ENCODE data around the gene AKAP17A. TPM values are rescaled to one million over a fixed set of nuclear protein-coding genes. Genes with fewer than 3 reads are reported as not detected.

Gene AKAP17A
- total RNA-seq, 1 donor from 2014 or later: 16.5 TPM

DNA sequence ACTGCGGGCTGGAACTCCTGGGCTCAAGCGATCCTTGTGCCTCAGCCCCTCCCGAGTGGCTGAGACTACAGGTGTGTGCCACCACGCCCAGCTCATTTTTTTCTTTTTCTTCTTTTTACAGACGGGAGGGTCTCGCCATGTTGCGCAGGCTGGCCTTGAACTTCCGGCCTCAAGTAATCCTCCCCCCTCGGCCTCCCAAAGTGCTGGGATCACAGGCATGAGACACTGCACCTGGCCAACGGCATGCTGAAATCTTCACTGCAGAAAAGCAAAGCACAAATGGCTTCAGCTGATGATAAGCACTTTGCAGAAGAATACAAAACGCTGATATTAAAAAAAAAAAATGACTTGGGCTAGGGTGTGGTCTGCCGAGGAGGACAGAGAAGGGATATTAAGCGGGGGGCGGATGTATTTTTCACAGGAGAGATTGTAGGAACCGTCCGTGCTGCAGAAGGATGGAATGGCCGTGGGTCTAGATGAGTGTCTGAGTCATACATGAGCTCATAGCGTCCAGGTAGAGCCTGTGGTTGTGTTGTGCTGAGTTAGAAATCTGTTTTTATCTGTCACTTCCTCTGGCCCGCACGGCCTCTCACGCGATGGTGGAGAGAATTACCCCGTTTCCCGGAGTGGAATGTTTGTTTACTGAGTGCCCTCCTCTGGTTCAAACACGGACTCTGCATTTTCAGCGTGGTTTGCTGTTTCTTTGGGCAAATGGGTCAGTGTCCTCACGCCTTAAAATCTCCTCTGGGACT is 8.5 kb upstream of the AKAP17A start:
- no peak for DNase-seq (ENCODE audit: low read depth, low spot score)

DNA sequence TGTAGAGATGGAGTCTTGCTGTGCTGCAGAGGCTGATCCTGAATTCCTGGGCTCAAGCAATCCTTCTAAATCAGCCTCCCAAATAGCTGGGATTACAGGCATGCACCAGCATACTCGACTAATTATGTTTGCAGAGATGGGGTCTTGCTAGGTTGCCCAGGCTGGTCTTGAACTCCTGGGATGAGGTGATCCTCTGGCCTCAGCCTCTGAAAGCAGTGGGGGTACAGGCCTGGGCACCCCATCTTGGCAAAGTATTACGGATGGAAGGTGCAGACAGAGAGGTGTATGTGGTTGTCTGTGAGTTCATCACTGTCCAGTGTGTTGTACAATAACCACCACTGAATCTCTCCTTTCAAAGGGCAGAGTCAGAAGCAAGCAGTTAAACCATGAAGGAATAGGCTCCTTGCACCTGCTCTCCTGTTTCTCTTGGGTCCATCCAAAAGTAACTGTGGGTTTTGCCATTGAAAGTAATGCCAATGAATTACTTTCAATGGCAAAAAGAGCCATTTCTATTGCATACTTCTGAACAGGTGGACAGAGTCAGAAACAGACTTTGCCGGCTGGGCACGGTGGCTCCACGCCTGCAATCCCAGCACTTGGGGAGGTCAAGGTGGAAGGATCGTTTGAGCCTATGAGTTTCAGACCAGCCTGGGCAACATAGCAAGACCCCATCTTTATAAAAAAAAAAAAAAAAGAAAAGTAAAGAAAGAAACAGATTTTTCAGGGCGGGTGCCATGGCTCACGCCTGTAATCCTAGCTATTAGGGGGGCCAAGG is 7.0 kb upstream of the AKAP17A start:
- DNase-seq (ENCODE audit: low read depth, low spot score): no peak

DNA sequence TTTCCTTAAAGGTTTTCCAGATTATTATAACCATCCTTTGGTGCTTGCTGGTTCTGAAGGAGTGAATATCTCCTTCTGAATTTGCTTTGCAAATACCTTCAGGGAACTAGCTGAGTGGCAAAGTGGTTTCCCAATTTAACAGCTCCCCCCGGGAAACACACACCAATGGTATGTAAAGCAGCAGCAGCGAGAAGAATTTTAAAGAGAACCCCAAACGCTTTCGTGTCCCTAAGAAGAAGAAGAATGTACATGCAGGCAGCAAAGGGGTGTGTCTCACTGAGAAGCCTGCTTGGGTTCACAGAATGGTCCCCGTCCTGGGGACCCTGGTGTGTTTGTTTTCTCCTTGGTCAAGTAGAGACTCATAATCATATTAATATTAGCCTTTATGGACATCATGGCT is 4.2 kb upstream of the AKAP17A start:
- DNase-seq (ENCODE audit: low read depth, low spot score): no peak

DNA sequence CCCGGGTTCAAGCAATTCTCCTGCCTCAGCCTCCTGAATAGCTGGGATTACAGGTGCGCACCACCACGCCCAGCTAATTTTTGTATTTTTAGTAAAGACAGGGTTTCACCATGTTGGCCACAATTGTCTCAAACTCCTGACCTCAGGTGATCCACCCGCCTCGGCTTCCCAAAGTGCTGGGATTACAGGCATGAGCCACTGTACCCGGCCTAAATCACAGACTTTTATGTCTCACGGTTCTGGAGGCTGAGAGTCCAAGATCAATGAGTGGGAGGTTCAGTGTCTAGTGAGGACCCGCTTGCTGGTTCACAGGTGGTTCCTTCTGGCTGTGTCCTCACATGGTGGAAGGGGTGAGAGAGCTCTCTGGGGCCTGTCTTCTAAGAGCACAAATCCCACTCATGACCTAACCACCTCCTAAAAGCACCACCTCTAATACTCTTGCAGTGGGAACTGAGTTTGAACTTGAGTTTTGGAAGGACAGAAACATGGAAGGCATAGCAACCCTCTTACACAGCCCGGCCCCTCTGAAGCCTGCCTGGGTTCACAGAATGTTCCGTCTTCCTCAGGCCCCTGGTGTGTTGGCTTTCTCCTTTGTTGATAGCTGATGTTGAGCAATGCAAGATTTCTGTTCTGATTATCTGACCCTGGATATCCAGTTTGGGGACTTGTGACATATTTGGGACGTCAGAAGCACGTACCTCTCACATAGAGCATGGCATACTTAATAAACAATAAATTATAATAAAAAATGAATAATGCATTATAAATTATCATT is 1.9 kb upstream of the AKAP17A start:
- no peak for DNase-seq (ENCODE audit: low read depth, low spot score)

DNA sequence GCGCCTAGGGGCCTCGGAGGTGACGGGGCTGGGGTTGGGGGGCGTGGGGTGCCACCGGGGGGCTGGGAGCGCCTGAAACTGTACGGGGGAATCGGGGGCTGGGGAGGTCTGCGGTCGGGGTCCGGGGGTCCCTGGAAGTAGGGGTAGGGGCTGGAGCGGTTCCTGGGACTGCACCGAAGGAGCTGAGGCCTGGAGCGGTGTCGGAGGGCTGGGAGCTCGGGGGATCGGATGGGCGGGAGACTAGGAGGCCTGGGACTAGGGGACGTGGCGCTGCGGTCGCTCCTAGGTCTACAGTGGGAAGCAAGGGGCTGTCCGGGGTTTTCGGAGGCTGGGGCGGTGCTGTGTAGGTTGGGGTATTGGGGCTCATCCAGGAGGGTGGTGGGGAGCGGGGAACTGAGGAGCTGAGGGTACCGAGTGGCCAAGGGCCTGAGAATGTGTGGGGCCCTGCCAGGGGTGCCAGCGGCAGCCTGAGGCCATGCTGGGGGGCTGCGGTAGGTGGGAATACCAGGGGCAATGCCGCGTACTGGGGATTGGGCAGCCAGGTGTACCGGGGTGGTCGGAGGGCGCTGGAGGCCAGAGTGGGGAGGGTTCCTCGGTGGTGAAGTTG is 562 bp downstream of the AKAP17A start:
- DNase-seq (ENCODE audit: low read depth, low spot score): no peak

DNA sequence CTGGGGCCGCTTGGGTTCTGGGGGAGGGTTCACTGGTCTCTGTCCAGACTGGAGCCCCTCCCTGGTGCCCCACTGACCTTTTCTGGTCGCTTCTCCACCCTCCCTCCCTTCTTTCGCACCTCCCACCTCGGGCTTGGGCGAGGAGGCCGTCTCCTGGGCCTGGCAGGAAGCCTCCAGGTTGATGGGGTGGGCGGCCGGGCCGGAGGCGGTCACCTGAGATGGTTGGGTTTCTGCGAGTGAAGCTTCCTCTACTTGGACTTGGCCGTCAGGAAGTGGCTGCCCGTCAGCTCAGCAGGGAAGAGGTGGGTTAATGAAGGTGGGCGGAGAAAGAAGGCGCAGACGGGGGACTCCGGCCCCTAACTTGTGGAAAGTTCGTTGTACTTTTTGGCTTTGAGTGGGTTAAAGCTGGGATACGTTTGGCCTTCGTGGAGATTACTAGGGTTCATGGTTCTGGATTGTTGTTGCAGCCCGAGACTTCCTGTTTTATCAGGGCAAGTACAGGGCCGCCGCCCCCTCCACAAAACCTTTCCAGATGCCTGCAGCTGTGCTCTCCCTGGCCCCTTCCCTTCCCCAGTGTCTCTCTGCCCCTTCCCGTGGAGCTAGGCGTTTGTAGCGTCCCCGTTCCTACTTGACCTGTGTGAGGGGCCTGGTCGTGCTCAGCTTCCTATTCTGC is 1.2 kb downstream of the AKAP17A start:
- DNase-seq (ENCODE audit: low read depth, low spot score): no peak

DNA sequence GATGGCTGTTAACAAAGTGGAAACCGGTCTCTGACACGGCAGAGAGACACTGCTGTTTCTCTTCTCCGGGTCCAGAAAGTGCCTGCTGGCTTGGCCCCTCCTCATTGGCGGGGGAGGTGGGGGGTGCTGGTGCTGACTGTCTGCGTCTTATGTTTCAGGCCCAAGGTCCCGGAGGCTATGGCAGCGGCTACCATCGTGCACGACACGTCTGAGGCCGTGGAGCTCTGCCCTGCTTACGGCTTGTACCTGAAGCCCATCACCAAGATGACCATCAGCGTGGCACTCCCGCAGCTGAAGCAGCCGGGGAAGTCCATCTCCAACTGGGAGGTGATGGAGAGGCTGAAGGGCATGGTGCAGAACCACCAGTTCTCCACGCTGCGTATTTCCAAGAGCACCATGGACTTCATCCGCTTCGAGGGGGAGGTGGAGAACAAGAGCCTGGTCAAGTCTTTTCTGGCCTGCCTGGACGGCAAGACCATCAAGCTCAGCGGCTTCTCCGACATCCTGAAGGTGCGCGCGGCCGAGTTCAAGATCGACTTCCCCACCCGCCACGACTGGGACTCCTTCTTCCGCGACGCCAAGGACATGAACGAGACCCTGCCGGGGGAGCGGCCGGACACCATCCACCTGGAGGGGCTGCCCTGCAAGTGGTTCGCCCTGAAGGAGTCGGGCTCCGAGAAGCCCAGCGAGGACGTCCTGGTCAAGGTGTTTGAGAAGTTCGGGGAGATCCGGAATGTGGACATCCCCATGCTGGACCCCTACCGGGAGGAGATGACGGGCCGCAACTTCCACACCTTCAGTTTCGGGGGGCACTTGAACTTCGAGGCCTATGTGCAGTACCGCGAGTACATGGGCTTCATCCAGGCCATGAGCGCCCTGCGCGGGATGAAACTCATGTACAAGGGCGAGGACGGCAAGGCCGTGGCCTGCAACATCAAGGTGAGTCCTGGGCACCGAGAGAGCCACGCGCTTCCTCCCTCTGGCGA is 2.2 kb downstream of the AKAP17A start:
- DNase-seq (ENCODE audit: low read depth, low spot score): no peak

DNA sequence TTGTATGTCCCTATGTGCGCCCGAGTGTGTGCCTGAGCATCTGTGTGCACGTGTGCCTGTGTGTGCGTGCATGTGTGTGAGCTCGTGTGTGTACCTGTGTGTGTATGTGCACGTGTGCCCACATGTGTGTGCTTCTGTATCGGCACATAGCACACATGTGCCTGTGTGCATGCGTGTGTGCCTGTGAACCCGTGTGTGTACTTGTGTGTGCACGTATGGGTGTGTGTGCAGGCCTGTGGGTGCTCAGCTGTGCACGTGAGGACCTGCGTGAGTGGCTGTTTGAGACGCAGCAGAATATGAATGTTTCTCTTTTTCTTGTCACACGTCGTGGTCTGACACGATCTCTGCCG is 4.3 kb downstream of the AKAP17A start:
- no peak for DNase-seq (ENCODE audit: low read depth, low spot score)

DNA sequence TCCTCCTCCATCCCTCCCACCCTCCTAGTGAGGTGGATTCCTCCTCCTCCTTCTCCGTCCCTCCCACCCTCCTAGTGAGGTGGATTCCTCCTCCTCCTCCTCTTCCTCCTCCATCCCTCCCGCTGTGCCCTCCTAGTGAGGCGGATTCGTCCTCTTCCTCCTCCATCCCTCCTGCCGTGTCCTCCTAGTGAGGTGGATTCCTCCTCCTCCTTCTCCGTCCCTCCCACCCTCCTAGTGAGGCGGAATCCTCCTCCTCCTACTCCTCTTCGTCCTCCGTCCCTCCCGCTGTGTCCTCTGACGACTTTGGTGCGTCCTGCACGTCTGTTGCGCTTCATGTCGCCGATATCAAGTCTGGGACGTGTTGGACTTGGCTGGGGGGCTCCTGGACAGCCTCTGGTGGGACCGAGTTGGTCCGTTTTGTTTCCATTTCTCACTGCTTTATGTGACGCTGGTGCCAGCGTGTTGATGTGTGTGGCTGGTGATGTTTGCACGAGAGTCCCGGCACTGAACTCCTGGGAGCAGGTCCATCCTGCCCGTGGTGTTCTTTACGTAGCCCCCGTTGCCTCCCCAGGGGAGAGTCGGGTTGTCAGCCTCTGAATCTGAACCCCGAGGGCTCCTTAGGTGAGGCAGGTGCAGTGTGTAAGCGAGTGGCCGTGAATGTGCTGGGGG is 5.4 kb downstream of the AKAP17A start:
- DNase-seq (ENCODE audit: low read depth, low spot score): no peak

DNA sequence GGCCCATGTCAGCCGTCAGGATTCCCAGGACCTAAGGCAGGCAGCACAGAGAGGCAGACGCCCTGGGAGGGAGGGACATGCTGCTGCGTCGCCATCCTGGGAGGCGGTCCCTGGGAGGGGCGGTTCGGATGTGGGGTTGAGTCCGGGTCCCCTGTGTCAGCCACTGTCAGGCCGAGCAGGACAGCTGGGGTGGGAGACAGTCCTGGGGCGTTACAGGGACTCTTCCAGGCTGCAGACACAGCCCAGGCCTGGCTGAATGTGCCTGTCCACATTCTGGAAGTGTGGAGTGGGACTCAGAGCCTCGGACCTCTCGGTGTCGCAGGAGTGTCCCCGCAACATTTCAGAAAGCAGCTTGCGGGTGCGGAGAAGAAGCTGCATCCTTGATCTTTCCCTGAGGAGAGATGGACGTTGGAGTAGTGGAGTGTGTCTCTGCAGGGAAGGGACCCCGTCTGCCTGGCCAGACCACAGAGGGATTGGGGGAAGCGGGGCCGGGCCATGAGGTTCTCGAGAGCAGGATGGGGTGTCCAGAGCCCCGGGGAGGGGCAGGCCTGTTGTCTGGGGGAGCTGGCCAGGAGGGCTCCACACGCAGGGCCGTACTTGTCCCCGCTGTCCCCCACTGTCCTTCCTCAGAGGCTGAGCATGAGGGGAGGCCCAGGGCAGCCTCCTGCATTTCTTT is 6.1 kb downstream of the AKAP17A start:
- no peak for DNase-seq (ENCODE audit: low read depth, low spot score)

DNA sequence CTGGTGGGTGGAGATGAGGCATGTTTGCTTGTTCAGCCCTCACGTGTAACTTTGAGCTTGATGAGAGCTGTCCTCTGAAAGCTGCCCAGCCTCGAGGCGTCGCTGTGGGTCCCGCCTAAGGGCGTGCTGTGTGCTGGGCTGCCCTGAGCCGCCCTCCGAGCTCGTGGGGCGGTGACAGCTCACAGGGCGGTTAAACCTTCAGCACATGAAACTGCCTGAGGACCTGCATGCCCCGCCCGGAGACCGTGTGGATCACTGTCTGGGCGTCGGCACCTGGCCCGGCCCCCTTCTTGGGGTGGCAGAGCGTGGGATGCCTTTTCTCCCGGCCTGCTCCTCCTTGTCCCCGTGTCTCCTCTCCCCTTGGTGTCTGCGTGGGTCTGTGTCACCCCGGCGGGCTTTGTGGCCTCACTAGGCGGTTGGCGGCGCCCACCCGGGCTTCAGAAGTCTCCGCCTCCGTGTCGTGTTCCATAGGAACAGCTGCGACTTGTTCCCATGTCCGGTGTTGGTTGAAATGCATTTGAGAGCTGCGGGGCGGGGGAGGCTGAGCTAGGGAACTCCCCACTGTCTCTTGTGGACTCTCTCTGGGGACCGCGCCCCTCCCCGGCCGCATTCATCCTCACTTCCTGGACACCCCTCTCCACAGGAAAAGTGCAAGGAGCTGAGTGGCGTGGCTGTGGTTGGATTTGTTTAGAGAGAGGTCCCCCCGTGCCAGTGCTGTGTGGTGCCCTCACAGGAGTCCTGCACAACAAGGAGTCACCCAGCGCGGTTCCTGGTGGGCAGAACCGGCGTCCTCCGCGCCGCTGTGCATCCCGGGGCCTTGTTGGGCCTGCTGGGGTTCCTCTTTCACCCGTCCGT is 6.8 kb downstream of the AKAP17A start:
- DNase-seq (ENCODE audit: low read depth, low spot score): no peak

DNA sequence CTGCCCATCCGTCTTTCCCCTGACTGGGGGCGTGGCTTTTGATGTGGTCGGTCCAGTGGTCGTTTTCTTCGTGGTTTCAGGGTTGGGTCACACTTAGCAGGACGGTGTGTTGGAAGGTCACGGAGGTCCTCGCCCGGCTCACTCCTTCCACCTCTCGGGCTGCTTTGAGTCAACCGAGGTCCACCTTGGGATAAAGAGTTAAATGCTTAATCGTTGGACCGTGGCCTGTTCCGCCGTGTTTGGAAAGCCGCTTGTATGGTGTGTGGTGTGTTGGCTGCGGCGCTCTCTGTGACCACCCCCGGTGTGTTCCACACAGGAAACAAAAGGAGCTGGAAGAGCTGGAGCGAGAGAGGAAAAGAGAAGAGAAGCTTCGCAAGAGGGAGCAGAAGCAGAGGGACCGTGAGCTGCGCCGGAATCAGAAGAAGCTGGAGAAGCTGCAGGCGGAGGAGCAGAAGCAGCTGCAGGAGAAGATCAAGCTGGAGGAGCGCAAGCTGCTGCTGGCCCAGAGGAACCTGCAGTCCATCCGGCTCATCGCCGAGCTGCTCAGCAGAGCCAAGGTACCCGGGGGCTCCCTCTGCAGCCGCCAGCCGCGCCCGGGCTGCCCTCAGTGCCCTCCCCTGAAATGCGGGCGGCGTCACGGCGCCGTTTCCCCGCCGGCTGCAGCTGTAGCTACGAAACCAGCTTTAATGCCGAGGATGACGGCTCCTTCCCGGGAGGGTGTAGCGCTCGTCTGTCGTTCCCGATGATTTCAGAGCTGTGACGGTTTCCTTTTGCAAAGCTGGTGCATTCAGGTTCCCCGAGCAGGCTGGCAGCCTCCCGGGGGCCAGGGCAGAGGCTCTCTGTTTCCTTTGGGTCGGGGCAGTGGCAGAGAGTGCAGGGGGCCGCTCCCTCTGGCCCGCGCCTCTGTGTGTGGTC is 7.7 kb downstream of the AKAP17A start:
- no peak for DNase-seq (ENCODE audit: low read depth, low spot score)

DNA sequence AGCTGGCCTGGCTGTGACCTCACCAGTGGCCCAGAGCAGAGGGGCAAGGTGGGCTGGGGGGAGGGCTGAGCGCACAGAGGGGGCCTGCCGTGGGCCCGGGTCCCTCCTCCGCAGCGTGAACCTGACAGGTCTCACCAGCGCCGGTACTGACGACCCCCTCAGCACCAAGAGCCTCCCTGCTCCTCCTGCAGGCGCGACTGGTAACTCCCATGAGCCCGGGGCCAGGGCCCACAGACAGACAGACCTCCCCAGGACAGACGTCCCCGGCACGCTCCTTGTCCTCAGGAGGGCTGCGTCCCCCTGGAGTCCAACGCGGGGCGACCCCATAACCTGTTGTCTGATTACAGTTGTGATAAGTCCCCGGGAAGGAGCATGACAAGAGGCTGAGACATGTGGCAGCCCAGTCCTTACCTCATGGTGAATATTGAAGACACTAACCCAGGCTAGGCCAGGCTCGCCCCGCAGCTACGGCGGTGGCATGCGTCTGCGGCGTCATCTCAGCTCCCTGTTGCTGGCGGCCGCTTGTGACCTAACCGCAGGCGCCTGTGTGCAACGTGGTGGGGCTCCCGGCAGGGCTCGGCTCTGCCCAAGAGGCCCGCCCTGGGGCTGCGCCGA is 8.5 kb downstream of the AKAP17A start:
- no peak for DNase-seq (ENCODE audit: low read depth, low spot score)

DNA sequence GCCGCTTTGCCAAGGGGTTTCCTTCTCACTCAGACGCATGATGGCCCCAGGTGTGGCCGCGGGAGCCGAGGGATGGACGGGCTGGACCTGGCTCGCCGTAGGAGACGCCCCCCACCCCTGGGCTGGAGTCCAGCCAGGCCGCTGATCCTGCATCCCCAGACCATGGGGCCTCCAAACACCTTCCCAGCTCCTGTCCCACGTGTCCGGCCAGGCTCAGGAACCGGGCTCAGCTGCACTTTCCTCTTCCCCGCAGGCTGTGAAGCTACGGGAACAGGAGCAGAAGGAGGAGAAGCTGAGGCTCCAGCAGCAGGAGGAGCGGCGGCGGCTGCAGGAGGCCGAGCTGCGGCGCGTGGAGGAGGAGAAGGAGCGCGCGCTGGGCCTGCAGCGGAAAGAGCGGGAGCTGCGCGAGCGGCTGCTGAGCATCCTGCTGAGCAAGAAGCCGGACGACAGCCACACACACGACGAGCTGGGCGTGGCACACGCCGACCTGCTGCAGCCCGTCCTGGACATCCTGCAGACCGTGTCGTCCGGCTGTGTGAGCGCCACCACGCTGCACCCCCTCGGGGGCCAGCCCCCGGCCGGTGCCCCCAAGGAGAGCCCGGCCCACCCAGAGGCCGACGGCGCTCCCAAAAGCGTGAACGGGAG is 9.1 kb downstream of the AKAP17A start:
- DNase-seq (ENCODE audit: low read depth, low spot score): no peak

DNA sequence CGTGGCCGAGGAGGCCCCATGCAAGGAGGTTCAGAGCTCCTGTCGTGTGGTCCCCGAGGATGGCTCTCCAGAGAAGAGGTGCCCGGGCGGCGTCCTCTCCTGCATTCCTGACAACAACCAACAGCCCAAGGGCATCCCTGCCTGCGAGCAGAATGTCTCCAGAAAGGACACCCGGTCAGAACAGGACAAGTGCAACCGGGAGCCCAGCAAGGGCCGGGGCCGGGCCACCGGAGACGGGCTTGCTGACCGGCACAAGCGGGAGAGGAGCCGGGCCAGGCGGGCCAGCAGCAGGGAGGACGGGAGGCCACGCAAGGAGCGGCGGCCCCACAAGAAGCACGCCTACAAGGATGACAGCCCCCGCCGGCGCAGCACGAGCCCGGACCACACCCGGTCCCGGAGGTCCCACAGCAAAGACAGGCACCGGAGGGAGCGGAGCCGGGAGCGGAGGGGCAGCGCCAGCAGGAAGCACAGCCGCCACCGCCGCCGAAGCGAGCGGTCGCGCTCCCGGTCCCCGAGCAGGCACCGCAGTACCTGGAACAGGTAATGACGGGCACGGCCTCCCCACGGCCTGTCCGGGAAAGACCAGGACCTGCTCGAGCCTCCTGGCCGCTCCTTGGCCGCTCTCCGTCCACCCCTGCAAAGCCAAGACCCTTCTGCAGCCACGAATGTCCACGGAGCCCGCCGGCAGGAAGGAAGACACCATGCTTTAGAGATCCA is 9.8 kb downstream of the AKAP17A start:
- no peak for DNase-seq (ENCODE audit: low read depth, low spot score)

DNA sequence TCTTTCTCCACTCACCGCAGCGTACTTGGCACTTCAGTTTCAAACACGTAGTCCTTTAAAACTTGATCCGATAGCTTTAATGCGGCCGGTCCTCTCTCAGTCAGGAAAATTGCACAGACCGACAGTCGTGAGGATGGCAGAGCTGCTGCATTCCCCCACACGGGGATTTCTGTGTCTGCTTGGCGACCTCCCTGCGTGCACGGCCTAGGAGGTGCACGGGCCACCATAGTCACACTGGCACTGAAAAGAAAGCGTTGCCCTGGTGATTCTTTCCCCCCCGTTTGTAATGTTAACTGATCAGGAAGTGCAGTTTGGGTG is 10.3 kb downstream of the AKAP17A start:
- no peak for DNase-seq (ENCODE audit: low read depth, low spot score)
